GM19193 (cell line): ENCODE measurements around the gene ABCA2.
A peak's percentile ranks its signal among the peaks of the same experiment; 100 is the strongest.

Experiments
- POLR2A ChIP-seq: IDR thresholded peaks from 4 replicates; pipeline ENCODE4 v1.6.1; 2011; ENCODE audit not compliant: insufficient read depth, insufficient read length; ENCODE audit errors: extremely low read depth

Gene ABCA2

DNA sequence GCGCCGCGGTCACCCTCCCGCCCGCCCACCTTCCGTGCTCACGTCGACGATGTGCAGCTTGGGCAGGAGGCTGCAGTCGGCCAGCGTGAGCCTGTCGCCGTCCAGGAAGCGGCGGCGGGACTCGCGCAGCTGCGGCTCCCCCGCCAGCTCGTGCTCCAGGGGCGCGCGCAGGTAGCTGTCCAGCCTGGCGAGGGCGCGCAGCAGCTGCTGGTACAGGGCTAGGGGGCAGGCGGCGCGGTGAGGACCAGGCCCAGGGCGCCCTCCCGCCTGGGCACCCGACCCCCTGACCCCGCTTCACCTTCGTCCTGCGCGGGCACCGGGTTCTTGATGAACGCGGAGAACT, 33.2 kb downstream of the ABCA2 start:
- no peak for TF ChIP-seq POLR2A

DNA sequence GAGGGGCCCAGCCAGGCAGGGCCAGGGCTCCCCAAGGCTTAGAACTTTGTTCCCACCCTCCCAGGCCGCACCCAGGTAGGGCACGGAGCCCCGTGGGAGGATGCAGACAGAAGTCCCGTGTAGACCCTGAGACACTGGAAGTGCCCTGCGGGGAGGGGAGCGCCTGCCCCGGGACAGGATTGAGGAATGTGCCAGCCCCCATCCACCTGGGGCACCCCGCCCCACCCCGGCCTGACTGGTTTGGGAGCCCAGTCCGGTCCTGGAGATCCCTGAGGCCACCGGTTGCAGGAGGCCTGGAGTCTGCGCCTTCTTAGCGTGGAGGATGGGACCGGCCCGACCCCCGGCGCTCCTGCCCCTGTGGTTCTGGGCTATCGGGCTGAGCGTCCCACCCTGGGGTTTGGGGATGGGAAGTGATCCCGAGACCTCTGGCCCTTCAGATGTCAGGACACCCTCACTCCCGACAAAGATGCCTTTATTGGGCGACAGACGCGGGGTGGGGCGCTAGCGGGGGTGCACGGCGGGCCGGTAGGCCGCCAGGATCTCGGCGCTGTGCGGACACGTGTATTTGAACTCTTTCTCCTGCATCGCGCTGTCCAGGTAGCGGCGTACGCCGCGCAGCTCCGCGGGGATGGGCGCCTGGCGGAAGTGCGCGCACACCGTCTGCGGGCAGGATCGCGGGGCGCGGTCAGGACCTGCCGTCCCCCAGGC, 33.7 kb downstream of the ABCA2 start:
- no peak for TF ChIP-seq POLR2A

DNA sequence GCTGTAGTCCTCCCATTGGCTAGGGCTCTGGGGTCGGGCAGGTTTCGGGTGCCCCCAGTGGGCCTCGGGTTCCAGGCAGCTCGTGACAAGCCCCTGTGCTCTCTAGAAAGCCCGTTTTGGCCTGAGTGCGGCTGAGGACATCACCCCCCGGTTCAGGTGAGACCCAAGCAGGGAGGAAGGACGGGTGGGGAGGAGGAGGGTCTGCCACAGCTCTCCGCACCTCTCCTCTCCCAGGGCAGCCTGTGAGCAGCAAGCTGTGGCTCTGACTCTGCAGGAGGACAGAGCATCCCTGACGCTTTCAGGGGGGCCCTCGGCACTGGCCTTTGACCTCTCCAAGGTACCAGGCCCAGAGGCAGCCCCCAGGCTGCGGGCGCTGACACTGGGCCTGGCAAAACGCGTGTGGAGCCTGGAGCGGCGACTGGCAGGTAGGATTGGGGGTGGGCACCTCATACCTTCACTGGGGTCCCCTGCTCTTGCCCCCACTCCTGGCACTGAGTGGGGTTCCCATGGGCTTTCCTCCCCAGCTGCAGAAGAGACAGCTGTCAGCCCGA, 35.1 kb downstream of the ABCA2 start:
- no peak for TF ChIP-seq POLR2A

DNA sequence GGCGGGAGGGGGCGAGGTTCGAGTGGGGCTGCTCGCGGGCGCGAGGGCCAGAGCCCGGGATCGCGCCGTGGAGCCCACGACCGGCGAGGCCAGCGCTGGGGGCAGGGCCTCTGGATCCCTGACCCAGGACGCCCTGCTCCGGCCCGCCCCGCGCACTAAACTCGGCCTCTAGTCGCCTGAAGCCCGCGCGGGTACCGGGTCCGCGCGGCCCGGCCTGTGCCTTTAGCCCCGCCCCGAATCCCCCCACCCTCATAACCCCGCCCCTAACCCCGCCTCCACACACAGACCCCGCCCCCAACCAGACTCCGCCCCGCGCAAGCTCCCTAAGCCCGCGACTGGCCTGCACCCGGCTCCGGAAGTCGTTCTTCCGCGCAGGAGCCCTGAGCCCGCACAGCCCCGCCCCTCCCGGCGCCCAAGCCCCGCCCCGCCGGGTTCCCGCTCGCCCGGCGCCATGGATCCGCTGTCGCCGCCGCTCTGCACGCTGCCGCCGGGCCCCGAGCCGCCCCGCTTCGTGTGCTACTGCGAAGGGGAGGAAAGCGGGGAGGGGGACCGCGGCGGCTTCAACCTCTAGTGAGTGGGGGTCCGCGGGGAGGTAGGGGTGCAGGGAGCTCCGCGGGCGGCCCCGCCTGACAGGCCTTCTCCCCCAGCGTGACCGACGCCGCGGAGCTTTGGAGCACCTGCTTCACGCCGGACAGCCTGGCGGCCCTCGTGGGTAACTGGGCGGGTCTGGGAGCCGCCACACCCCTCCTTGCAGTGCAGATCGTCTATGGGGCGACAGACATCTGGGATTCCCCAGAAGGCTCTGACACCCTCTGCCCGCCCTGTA, 35.8 kb downstream of the ABCA2 start, which contains the start of gene PAXX:
TSS of gene PAXX (plus strand) at position 430 of the 826 bp plus-strand sequence. CDS start at position 452, 22 bp downstream.
- TF ChIP-seq POLR2A, result peak; percentile 64

DNA sequence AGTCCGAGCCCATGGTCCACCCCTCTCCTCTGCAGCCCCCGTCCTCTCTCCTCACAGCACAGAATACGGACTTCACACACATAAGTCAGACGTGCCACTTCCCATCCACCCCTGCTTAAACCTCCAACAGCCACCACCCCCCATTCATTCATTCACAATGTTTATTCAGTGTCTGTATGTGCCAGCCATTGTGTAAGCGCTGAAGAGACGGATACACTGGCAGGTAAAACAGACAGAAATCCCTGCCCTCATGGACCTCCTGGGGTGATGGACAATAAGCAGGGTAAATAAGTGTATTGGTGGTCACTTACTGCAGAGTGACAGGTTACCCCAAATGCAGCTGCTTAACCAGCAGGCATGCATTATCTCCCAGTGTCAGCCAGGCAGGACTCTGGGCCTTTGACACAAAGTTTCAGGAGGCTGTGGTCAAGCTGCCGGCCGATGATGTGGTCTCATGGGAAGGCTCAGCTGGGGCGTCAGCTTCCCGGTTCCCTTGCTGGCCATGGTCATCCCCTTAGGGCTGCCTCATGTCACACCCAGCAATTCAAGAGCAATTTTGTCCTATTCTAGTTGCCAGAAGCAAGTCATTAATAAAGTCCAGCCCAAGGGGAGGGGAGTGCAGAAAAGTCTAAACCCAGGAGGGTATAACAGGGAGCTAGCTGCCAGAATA, 37.7 kb downstream of the ABCA2 start:
- no peak for TF ChIP-seq POLR2A

DNA sequence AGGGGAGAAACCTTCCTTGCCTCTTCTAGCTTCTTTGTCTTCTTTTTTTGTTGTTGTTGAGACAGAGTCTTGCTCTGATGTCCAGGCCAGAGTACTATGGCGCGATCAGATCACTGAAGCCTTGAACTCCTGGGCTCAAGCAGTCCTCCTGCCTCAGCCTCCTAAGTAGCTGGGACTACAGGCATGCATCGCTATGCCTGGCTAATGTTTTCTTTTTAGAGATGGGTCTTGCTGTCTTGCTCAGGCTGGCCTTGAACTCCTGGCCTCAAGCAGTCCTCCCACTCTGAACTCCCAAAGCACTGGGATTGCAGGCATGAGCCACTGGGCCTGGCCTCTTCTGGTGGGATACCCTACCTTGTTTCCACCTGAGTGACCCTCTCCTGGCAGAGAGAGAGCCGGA, 39.2 kb downstream of the ABCA2 start:
- no peak for TF ChIP-seq POLR2A

DNA sequence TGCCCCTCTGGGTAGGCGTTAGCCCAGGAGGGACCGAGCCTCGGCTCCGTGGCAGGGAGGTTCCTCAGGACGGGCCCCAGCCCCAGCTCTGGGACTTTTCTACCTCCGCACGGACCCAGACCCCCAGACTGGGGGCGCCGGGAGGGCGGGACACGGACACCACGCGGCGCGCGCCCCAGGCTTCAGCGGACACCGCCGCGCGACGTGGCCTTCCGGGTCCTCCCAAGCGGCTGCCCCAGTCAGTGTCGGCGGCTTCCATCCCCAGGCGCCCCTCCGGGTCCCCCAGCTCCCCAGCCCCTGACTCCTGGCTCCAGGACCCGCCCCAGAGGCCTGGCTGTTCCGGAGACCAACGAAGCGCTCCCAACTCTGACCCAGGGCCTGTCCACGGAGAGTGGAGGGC, 42.2 kb downstream of the ABCA2 start:
- no peak for TF ChIP-seq POLR2A

DNA sequence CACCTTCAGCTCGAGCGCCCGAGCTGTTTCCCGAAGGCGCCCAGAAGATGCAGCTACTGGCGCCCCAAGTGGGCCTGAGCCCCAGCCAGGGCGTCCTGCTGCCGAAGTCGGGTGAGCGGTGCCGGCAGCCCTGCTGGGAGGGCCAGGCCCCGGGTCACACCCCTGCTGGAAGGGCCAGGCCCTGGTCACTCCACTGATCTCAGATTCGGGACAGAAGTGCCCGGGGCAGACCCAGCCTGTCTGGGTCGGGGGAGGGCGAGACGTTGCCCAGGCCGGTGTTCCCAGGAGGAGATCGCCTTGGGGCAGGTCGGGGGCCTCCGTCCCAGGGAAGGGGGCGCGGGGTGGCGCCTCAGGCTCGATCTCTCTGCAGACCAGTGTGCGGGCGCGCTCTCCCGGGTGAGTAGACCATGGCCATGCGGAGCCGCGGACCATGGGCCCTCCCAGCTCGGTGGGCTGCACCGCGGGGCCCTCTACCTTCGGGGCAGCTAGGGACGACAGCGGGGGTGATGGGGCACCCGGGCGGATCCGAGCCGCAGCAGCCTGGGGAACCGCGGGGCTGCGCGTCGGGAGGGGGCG, 42.9 kb downstream of the ABCA2 start:
- no peak for TF ChIP-seq POLR2A

DNA sequence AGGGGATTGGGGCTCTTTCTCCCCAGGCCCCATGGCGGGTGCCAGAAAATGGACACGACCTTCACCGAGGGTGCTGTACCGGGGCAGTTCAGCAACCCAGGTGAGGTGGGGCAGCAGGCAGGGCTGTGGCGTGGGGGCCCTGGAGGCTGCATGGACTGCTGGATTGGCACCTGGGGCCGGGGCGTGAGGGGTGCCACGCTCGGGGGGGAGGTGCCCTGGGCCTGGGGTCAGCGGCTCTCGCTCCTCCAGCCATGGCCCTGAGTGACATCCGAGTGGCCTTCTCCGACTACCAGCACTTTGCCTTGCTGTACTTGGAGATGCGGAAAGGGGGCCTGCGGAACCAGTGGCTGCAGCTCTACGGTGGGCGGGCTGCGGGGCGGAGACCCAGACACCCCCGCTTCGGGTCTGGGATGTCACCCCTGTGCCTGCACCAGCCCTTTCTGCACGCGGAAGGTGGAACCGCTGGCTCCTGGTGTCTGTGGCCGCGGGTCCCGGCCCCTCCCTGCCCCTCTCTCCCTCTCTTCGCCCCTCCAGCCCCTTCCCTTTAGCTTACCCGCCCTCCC, 43.5 kb downstream of the ABCA2 start:
- no peak for TF ChIP-seq POLR2A

DNA sequence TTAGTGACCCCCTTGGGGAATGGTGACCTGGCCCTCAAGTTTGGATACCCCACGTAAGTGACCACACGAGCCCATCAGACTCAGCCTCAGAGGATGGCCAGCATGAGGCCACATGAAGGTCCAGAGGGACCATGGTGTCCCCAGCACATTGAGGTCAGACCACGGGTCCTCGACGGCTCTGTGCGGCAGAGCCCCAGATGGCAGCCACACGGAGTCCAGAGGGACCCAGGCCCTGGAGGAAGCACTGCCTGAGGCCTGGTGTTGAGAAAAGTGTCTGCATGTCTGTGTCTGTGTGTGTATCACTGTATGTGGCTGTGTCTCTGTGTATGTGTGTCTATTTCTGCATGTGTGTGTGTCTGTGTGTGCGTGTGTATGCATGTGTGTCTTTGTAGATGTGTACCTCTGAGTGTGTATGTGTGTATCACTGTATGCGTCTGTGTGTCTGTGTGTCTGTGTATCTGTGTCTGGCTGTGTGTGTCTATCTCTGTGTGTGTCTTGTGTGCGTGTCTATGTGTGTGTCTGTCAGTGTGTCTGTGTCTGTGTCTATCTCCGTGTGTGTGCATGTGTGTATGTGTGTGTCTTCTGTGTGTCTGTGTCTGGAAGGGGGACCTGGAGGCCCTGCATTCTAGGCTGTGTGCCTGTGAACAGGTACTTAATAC, 44.3 kb downstream of the ABCA2 start:
- no peak for TF ChIP-seq POLR2A

DNA sequence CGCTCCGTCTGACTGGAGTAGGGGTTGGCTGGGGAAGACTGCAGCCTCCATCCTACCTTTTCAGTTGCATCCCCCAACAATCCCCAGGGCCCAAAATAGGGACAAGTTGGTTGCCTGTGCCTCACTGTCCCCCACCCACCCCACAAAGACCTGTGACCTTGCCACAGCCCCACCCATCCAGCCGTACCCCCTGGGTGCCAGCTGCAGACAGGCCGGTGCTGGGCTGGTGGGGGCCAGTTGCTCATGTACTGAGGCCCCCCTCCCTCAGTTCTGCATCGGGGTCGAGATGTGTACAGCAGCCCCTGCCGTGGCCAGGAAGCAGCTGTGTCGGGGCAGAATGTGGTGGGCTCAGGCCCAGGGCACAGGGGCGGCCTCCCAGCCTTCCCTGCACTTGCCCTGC, 44.9 kb downstream of the ABCA2 start:
- no peak for TF ChIP-seq POLR2A

DNA sequence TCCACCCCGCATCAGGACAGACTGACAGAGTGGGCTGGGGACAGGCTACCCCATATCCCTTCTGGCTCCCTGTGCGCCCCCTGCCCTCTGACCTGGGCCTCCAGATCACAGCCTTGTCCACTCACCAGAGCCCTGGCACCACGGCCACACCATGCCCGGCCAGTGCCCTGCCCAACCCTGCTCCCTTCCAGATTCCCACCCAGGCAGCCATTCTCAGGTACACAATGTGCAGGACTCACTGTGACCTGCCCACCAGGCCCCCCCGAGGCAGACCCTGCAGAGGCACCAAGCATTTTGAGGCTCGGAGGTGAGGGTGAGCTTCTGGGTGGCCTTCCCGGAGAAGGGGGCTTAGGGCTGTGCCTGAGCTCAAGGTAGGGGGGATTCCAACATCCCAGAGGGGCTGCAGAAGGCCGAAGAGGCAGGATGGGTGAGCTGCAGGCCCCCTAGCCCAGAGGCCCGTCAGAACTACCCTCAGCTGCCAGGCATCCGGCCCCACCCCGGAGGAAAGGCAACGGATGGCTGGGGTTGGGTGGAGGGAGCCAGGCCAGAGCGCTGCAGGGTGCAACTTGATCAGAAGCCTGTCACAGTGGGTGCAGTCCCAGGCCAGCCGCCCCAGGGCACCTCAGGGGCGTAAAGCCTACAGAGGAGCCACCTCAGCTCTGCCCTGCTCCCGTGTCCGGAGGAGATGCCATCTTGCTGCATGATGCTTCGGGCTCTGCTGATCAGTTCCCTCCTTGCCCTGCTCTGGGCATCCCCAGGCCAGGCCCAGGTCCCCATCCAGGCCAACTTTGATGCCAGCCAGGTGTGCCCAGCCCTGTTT, 45.6 kb downstream of the ABCA2 start, which contains the start of gene LCNL1:
TSS of gene LCNL1 (plus strand) at position 762 of the 820 bp plus-strand sequence. CDS start 594 bp downstream, outside the sequence.
- no peak for TF ChIP-seq POLR2A

DNA sequence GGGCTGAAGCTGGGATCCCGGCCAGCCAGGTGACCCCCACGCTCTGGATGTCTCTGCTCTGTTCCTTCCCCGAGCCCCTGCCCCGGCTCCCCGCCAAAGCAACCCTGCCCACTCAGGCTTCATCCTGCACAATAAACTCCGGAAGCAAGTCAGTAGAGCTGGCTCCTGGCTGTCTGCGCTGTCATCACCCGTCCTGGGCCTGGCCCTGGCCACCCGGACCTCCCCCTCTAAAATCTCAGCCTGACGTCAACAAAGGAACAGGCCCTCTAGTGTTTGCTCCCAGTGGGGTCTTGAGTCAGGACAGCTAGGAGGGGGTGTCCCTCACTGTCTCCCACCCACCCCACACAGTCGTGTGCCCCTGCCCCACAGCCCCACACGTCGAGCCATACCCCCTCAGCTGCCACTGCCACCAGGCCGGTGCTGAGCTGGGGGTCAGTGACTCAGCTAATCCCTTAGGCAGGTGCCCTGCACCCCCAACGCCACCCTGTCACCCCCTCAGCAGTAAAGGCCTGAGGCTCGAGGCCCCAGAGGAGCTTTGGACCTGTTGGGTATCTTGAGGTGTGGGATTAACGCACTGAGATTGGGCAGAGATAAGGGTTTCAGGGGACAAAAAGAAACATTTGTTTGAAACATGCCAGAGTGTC, 46.3 kb downstream of the ABCA2 start:
- TF ChIP-seq POLR2A, result no peak

DNA sequence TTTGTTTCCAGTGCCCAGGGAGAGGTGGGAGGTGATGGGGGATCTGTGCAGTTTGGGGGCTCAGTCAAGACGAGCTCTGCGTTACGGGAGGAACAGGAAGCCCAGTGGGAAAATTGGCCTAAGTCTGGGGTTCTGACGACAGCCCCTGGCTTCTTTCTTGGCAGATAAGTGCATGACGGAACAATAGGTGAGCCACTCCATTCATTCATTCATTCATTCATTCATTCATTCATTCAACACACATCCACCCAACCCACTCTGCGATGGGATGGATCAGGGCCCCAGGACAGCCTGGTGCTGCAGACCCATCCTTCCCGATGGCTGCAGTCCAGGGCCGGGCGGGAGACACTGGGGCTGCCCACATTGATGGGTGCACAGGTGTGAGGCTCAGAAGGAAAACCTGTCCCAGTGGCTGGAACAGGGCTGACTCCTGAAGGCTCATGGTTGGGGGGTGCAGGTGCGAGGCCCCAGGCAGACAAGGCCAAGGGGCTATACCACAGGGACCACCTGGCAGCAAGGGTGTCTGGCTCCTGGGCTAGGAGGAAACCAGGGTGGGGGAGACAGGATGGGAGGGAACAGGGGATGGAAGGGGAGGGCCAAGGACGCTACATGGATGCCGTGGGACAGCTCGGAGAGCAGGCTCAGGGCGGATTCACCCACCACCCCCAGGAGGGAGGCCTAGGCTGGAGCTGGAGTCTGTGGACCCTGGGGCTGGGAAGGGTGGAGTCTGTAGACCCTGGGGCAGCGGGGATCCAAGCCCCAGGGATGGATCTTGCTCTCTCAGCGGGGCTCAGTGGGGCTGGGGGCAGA, 47.2 kb downstream of the ABCA2 start:
- TF ChIP-seq POLR2A, result no peak
